ENCODE results near the gene HSP90AA1. TPM values are rescaled to one million over a fixed set of nuclear protein-coding genes. Genes with fewer than 3 reads are reported as not detected.
"Not testable (repeated sequence)": the region's sequence is repeated elsewhere in the genome, so short reads cannot be mapped to it uniquely, and the experiment has no call there.

Gene HSP90AA1
- total and polyA plus RNA-seq, 3 donors from 2014 or later: 385 to 638 (median 519) TPM

DNA sequence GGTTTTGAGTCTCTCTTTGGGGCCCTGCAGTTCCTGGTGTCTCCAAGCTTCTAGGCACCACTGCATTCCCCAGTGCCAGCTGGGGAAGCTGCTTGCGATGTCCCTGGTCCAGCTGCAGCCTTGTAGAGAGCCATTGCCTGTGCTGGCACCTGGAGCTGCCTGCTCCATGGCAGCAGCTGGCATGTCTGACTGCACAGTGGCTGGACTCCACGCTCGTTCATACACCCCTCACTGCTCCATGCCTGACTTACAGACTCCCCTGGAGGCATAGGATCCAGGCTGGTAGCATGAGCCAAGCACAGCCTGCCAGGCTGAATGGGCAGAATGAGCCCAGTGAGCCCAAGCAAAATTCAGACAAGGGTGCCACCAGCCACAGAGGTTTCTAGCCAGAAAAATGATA is 31.0 kb upstream of the HSP90AA1 start:
- Histone ChIP-seq H3K4me1 (no peaks in the 10 kb centered on the region), H3K27ac (no peak overlapping the region), H3K27me3 (no peaks in the 10 kb centered on the region), H3K36me3 (ENCODE audit: low read depth, missing control alignments) (no peaks in the 10 kb centered on the region), H3K4me3 (no peak overlapping the region), H3K9me3 (no peaks in the 10 kb centered on the region)
- WGBS, 2 donors: 98 to 100% methylated on average over 2 to 3 of the region's 3 CpGs
- DNase-seq: no peak
- intact Hi-C loops (cut with DNase I; ENCODE audit: low total_unique reads): no loop called here
- TF ChIP-seq POLR2A (IDR thresholded peaks at IDR 0.05): no peak
- TF ChIP-seq, protein P1, sequence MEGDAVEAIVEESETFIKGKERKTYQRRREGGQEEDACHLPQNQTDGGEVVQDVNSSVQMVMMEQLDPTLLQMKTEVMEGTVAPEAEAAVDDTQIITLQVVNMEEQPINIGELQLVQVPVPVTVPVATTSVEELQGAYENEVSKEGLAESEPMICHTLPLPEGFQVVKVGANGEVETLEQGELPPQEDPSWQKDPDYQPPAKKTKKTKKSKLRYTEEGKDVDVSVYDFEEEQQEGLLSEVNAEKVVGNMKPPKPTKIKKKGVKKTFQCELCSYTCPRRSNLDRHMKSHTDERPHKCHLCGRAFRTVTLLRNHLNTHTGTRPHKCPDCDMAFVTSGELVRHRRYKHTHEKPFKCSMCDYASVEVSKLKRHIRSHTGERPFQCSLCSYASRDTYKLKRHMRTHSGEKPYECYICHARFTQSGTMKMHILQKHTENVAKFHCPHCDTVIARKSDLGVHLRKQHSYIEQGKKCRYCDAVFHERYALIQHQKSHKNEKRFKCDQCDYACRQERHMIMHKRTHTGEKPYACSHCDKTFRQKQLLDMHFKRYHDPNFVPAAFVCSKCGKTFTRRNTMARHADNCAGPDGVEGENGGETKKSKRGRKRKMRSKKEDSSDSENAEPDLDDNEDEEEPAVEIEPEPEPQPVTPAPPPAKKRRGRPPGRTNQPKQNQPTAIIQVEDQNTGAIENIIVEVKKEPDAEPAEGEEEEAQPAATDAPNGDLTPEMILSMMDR (IDR thresholded peaks at IDR 0.05): no peak

DNA sequence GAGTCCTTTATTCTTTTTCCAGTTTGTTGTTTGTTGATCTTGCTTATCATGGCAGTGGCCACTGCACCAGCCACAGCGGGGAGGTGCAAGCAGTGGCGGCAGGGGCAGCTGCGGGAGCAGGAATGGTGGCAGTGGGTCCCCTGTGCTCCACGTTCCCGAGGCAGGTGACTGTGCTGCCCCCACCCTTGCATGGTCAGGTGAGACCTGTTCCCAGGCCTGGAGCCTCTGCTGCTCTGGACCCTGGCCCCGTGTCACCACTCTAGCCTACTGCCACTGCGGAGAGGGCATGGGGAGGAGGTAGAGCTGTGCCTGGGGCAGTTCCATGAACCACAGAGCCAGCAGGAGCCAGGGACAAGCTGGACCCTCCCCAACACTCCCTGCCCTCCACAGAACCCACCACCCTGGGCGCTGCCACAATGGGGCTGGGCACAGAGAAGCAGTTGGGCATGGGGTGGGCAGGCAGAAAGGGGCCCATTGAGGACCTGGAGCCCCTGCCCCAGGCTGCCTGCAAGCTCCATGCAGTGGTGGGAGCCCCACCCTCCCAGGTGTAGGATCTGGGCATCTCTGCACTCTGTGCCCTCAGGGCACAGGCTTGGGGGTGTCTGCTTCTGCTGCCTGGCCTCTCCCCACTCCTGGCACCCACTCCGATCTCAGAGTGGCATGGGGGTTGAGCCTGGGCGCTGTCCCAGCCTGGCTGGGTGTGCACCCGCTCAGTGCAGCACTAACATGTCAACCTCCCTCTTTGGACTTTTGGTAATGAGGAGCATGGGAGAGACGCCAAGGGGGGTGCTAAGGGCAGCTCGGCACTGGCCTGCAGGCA is 29.7 kb upstream of the HSP90AA1 start:
- no peak for DNase-seq
- intact Hi-C loops (cut with DNase I; ENCODE audit: low total_unique reads): no loop called here
- WGBS, 2 donors: 97 to 98% methylated on average over 7 to 13 of the region's 13 CpGs
- H3K27me3 ChIP-seq: no peaks in the 10 kb centered on the region
- H3K9me3 ChIP-seq: no peaks in the 10 kb centered on the region
- TF ChIP-seq, protein P1 (IDR thresholded peaks at IDR 0.05): no peak
- no peak for TF ChIP-seq POLR2A (IDR thresholded peaks at IDR 0.05)
- H3K27ac ChIP-seq: no peak overlapping the region
- no peaks in the 10 kb centered on the region for H3K4me1 ChIP-seq
- H3K36me3 ChIP-seq (ENCODE audit: low read depth, missing control alignments): no peaks in the 10 kb centered on the region
- H3K4me3 ChIP-seq: no peak overlapping the region

DNA sequence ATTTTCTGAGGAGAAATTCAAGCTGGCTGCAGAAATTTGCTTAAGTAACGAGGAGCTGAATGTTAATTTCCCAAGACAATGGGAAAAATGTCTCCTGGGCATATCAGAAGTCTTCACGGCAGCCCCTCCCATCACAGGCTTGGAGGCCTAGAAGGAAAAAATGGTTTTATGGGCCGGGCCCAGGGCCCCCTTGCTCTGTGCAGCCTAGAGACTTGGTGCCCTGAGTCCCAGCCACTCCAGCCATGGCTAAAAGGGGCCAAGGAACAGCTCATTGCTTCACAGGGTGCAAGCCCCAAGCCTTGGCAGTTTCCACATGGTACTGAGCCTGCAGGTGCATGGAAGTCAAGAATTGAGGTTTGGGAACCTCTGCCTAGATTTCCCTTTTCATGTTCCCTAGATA is 24.3 kb upstream of the HSP90AA1 start:
- Histone ChIP-seq H3K9me3 (no peaks in the 10 kb centered on the region), H3K36me3 (ENCODE audit: low read depth, missing control alignments) (no peaks in the 10 kb centered on the region), H3K27me3 (no peaks in the 10 kb centered on the region), H3K27ac (no peak overlapping the region), H3K4me1 (no peaks in the 10 kb centered on the region), H3K4me3 (no peak overlapping the region)
- intact Hi-C loops (cut with DNase I; ENCODE audit: low total_unique reads): no loop called here
- no peak for DNase-seq
- TF ChIP-seq, protein P1 (IDR thresholded peaks at IDR 0.05): no peak
- TF ChIP-seq POLR2A (IDR thresholded peaks at IDR 0.05): no peak
- 94 to 98% methylated on average over 3 of the region's 3 CpGs for WGBS, 2 donors

DNA sequence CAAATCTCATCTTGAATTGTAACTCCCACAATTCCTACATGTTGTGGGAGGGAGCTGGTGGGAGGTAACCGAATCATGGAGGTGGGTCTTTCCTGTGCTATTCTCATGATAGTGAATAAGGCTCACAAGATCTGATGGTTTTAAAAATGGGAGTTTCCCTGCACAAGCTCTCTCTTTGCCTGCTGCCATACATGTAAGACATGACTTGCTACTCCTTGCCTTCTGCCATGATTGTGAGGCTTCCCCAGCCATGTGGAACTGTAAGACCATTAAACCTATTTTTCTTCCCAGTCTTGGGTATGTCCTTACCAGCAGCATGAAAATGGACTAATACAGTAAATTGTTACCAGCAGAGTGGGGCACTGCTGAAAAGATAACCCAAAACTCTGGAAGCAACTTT is 22.5 kb upstream of the HSP90AA1 start:
- H3K27ac ChIP-seq; H3K9me3 ChIP-seq; H3K36me3 ChIP-seq (ENCODE audit: low read depth, missing control alignments); H3K4me3 ChIP-seq; intact Hi-C loops (cut with DNase I; ENCODE audit: low total_unique reads); H3K4me1 ChIP-seq; H3K27me3 ChIP-seq; DNase-seq: not testable (repeated sequence)
- 86 to 90% methylated on average over 1 of the region's 1 CpG for WGBS, 2 donors

DNA sequence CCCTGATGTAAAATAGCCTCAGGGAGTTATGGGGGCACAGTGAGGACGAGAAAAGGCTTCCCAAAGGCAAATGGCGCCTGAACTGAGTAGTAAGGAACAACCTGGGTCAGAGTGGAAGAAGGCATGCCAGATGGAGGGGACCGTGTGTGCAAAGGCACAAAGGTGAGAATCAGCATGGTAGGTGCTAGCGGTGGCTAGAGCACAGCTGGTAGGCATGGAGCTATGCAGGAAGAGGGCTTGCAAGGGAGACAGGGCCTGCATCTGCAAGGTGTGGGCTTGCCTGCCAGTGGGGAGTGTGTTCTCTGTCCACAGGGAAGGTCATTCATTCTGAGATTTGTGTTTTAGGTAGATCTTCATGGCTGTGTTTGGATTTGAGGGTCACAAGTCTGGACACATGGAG is 18.5 kb upstream of the HSP90AA1 start:
- H3K36me3 ChIP-seq (ENCODE audit: low read depth, missing control alignments): no peaks in the 10 kb centered on the region
- WGBS, 2 donors: 85 to 87% methylated on average over 4 of the region's 4 CpGs
- H3K27me3 ChIP-seq: no peaks in the 10 kb centered on the region
- H3K4me1 ChIP-seq: no peaks in the 10 kb centered on the region
- no peak overlapping the region for H3K27ac ChIP-seq
- TF ChIP-seq, protein P1 (IDR thresholded peaks at IDR 0.05): no peak
- no peak for TF ChIP-seq POLR2A (IDR thresholded peaks at IDR 0.05)
- intact Hi-C loops (cut with DNase I; ENCODE audit: low total_unique reads): no loop called here
- DNase-seq: no peak
- H3K9me3 ChIP-seq: no peaks in the 10 kb centered on the region
- H3K4me3 ChIP-seq: no peak overlapping the region
